ENCODE measurements around the gene FBXL22. TPM values are rescaled to one million over a fixed set of nuclear protein-coding genes. Genes with fewer than 3 reads are reported as not detected.

Gene FBXL22
- total RNA-seq, 1 donor from 2014 or later, result 0.43 TPM

GRCh38 chr15:63582179-63582578, 15.0 kb upstream of the FBXL22 start:
- no peak for DNase-seq (ENCODE audit: low spot score in 2 of 2)
- Histone ChIP-seq H3K27me3 (no peaks in the 10 kb centered on the region), H3K27ac (no peak overlapping the region), H3K4me1 (no peaks in the 10 kb centered on the region), H3K4me3 (no peak overlapping the region), H3K9me3 (no peaks in the 10 kb centered on the region), H3K36me3 (peaks cover 0 to 37% of the 10 kb centered on the region in 2 donors)
- TF ChIP-seq CTCF (IDR thresholded peaks at IDR 0.05), result no peak
- intact Hi-C loops (cut with DNase I), result no loop called here

- no peak for DNase-seq (ENCODE audit: low spot score in 2 of 2)
- no peaks in the 10 kb centered on the region for H3K27me3 ChIP-seq
- H3K27ac ChIP-seq, result no peak overlapping the region
- H3K9me3 ChIP-seq, result no peaks in the 10 kb centered on the region
- no peaks in the 10 kb centered on the region for H3K4me1 ChIP-seq
- TF ChIP-seq CTCF (IDR thresholded peaks at IDR 0.05), result no peak
- no peak overlapping the region for H3K4me3 ChIP-seq
- intact Hi-C loops (cut with DNase I), result no loop called here
- peaks cover 0 to 37% of the 10 kb centered on the region in 2 donors for H3K36me3 ChIP-seq
Observed at GRCh38 chr15:63582718-63583426, 14.3 kb upstream of the FBXL22 start.

- H3K27ac ChIP-seq, result no peak overlapping the region
- intact Hi-C loops (cut with DNase I), result no loop called here
- no peak for TF ChIP-seq CTCF (IDR thresholded peaks at IDR 0.05)
- H3K4me3 ChIP-seq, result no peak overlapping the region
- H3K4me1 ChIP-seq, result no peaks in the 10 kb centered on the region
- peaks cover 30 to 67% of the 10 kb centered on the region in 2 donors for H3K36me3 ChIP-seq
- DNase-seq (ENCODE audit: low spot score in 2 of 2), result no peak
- H3K27me3 ChIP-seq, result no peaks in the 10 kb centered on the region
- no peaks in the 10 kb centered on the region for H3K9me3 ChIP-seq
Observed at GRCh38 chr15:63586790-63587189, 10.4 kb upstream of the FBXL22 start.

- TF ChIP-seq CTCF (IDR thresholded peaks at IDR 0.05), result no peak
- intact Hi-C loops (cut with DNase I), result no loop called here
- H3K36me3 ChIP-seq, result peaks cover 33 to 63% of the 10 kb centered on the region in 2 donors
Observed at GRCh38 chr15:63587527-63587926, 9.7 kb upstream of the FBXL22 start.

GRCh38 chr15:63588826-63589225, 8.4 kb upstream of the FBXL22 start:
- H3K4me3 ChIP-seq, result no peak overlapping the region
- H3K27me3 ChIP-seq, result no peaks in the 10 kb centered on the region
- no peaks in the 10 kb centered on the region for H3K4me1 ChIP-seq
- peaks cover 33 to 66% of the 10 kb centered on the region in 2 donors for H3K36me3 ChIP-seq
- no peak for DNase-seq (ENCODE audit: low spot score in 2 of 2)
- H3K27ac ChIP-seq, result no peak overlapping the region
- intact Hi-C loops (cut with DNase I), result no loop called here
- TF ChIP-seq CTCF (IDR thresholded peaks at IDR 0.05), result no peak
- no peaks in the 10 kb centered on the region for H3K9me3 ChIP-seq

More at GRCh38 chr15:63587527-63587926, 9.7 kb upstream of the FBXL22 start:
- no peak overlapping the region for H3K27ac ChIP-seq
- no peaks in the 10 kb centered on the region for H3K4me1 ChIP-seq
- no peak overlapping the region for H3K4me3 ChIP-seq
- no peaks in the 10 kb centered on the region for H3K27me3 ChIP-seq
- DNase-seq (ENCODE audit: low spot score in 2 of 2), result no peak
- H3K9me3 ChIP-seq, result no peaks in the 10 kb centered on the region
